HepG2 (cell line): ENCODE results near the gene SPACA4. TPM values are rescaled to one million over a fixed set of nuclear protein-coding genes. Genes with fewer than 3 reads are reported as not detected.

Source experiments
- CAMTA2 ChIP-seq: sonication (generic); formaldehyde crosslinking; IDR thresholded peaks from 2 replicates; pipeline ENCODE4 v1.4.0; 2020; ENCODE audit warnings: mild to moderate bottlenecking, missing genetic modification reagents, borderline replicate concordance
- MAF1 ChIP-seq: sonication (generic); formaldehyde crosslinking; IDR thresholded peaks from 2 replicates; pipeline ENCODE4 v1.5.0; 2020; ENCODE audit warnings: missing genetic modification reagents, borderline replicate concordance
- NONO ChIP-seq, 2 experiments: fragments of 450-650 bp in 1 of 2; sonication (generic) in 1 of 2; formaldehyde crosslinking in 1 of 2; IDR thresholded peaks in 1 of 2; conservative IDR thresholded peaks in 1 of 2; 2 replicates each; pipeline versions ENCODE4 v1.6.1 to v1.8.0; 2017 to 2022; ENCODE audit warnings: mild to moderate bottlenecking in 1 of 2, missing genetic modification reagents in 1 of 2, moderate library complexity in 1 of 2
- NRL ChIP-seq: sonication (generic); formaldehyde crosslinking; IDR thresholded peaks from 2 replicates; pipeline ENCODE4 v1.5.0; 2020; ENCODE audit warnings: missing genetic modification reagents, mild to moderate bottlenecking, moderate library complexity, borderline replicate concordance
- ZBTB20 ChIP-seq: sonication (generic); formaldehyde crosslinking; IDR thresholded peaks from 2 replicates; pipeline ENCODE4 v1.8.1; 2023; ENCODE audit warnings: missing genetic modification reagents, low read depth, mild to moderate bottlenecking, borderline replicate concordance
- ZC3H13 ChIP-seq: sonication (generic); formaldehyde crosslinking; IDR thresholded peaks from 2 replicates; pipeline ENCODE4 v1.8.1; 2023; ENCODE audit warnings: mild to moderate bottlenecking, missing genetic modification reagents, moderate library complexity
- ZFP62 ChIP-seq: sonication (generic); formaldehyde crosslinking; IDR thresholded peaks from 2 replicates; pipeline ENCODE4 v1.4.0; 2020; ENCODE audit warnings: missing genetic modification reagents
- ZNF12 ChIP-seq: sonication (generic); formaldehyde crosslinking; IDR thresholded peaks from 2 replicates; pipeline ENCODE4 v1.5.0; 2020; ENCODE audit warnings: missing genetic modification reagents
- ZNF160 ChIP-seq: sonication (generic); formaldehyde crosslinking; IDR thresholded peaks from 2 replicates; pipeline ENCODE4 v1.8.0; 2022; ENCODE audit warnings: mild to moderate bottlenecking, inconsistent platforms, missing genetic modification reagents
- ZNF337 ChIP-seq: sonication (generic); formaldehyde crosslinking; IDR thresholded peaks from 2 replicates; pipeline ENCODE4 v1.5.1; 2020; ENCODE audit warnings: missing genetic modification reagents, low read depth, mild to moderate bottlenecking, borderline replicate concordance
- ZNF382 ChIP-seq: sonication (generic); formaldehyde crosslinking; IDR thresholded peaks from 2 replicates; pipeline ENCODE4 v1.5.0; 2020; ENCODE audit warnings: missing genetic modification reagents, mild to moderate bottlenecking, borderline replicate concordance
- ZNF563 ChIP-seq: sonication (generic); formaldehyde crosslinking; IDR thresholded peaks from 2 replicates; pipeline ENCODE4 v1.8.0; 2022; ENCODE audit warnings: mild to moderate bottlenecking, moderate library complexity, missing genetic modification reagents
- ZNF737 ChIP-seq: sonication (generic); formaldehyde crosslinking; IDR thresholded peaks from 2 replicates; pipeline ENCODE4 v1.5.0; 2020; ENCODE audit warnings: missing genetic modification reagents, mild to moderate bottlenecking, borderline replicate concordance
- ZNF792 ChIP-seq: IDR thresholded peaks from 2 replicates; pipeline ENCODE4 v1.6.1; 2016
- polyA plus RNA-seq, 8 experiments: library from polyadenylated mRNA; depleted of rRNA in 3 of 8; stranded (reverse) in 7 of 8; unstranded in 1 of 8; fragments of >200 nt; fragmentation: Illumina TruSeq in 4 of 8; extraction: Trizol in 4 of 8; gene quantifications; 2 replicates each; pipeline versions ENCODE4 v1.2.1 to v1.2.3, GENCODE V29; 2011 to 2016; ENCODE audit warnings: low read depth in 4 of 8, missing spikeins in 1 of 8, mixed read lengths in 1 of 8; ENCODE audit not compliant: insufficient read depth in 1 of 8
- total RNA-seq, 5 experiments: library from RNA; depleted of rRNA; stranded (reverse); fragments of >200 nt; fragmentation: Illumina TruSeq; extraction: Trizol; gene quantifications; 2 replicates each; pipeline ENCODE4 v1.2.3, GENCODE V29; 2016; ENCODE audit warnings: low read depth in 1 of 5
- TF ChIP-seq, protein P1 (sequence below): sonication (generic); formaldehyde crosslinking; IDR thresholded peaks from 2 replicates; pipeline ENCODE4 v1.5.1; 2020; ENCODE audit warnings: mild to moderate bottlenecking, missing genetic modification reagents, borderline replicate concordance
- TF ChIP-seq, protein P2 (sequence below): IDR thresholded peaks from 2 replicates; pipeline ENCODE4 v1.6.1; 2016; ENCODE audit warnings: missing compliant biosample characterization, missing genetic modification reagents, borderline replicate concordance
- TF ChIP-seq, protein P3 (sequence below): sonication (generic); formaldehyde crosslinking; IDR thresholded peaks from 2 replicates; pipeline ENCODE4 v1.8.1; 2023; ENCODE audit warnings: missing genetic modification reagents, mild to moderate bottlenecking, borderline replicate concordance
- TF ChIP-seq, protein P4 (sequence below): IDR thresholded peaks from 2 replicates; pipeline ENCODE4 v1.6.1; 2016; ENCODE audit warnings: low read depth

The SPACA4 gene
- total and polyA plus RNA-seq, 2 of the 13 experiments (the other 11 are each of a cell fraction or from before 2014, with no cell fraction given) = not detected

DNA sequence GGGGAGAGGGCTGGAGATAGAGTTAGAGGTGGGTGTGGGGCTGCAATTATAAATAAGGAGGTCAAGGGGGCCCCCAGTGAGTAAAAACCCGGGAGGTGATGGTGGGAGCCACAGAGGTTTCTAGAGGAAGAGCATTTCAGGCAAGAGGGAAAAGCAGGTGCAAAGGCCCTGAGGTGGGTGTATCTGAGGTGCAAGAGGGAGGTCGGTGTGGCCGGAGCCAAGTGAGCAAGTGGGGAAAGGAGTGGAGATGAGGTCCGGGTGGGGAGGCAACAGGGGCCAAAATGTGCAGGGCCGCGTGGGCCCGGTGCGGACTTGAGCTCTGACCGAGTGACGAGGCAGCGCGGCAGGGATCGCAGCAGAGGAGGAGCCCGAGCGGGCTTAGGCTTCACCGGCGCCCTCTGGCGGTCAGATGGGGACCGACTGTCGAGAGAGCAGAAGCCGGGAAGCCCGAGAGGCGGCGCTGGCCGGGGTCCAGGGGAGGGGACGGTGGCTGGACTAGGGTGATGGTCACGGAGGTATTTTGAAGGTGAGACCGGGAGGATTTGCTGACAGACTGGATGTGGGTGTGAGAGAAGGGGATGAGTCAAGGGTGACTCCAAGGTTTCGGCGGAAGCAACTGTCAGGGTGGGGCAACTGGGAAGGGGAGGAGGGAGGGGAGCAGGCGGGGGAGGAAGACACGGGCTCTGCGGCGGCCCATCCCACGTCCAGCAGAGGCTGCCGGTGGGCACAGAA, 17.7 kb upstream of the SPACA4 start (continued):
- TF ChIP-seq, protein P1, sequence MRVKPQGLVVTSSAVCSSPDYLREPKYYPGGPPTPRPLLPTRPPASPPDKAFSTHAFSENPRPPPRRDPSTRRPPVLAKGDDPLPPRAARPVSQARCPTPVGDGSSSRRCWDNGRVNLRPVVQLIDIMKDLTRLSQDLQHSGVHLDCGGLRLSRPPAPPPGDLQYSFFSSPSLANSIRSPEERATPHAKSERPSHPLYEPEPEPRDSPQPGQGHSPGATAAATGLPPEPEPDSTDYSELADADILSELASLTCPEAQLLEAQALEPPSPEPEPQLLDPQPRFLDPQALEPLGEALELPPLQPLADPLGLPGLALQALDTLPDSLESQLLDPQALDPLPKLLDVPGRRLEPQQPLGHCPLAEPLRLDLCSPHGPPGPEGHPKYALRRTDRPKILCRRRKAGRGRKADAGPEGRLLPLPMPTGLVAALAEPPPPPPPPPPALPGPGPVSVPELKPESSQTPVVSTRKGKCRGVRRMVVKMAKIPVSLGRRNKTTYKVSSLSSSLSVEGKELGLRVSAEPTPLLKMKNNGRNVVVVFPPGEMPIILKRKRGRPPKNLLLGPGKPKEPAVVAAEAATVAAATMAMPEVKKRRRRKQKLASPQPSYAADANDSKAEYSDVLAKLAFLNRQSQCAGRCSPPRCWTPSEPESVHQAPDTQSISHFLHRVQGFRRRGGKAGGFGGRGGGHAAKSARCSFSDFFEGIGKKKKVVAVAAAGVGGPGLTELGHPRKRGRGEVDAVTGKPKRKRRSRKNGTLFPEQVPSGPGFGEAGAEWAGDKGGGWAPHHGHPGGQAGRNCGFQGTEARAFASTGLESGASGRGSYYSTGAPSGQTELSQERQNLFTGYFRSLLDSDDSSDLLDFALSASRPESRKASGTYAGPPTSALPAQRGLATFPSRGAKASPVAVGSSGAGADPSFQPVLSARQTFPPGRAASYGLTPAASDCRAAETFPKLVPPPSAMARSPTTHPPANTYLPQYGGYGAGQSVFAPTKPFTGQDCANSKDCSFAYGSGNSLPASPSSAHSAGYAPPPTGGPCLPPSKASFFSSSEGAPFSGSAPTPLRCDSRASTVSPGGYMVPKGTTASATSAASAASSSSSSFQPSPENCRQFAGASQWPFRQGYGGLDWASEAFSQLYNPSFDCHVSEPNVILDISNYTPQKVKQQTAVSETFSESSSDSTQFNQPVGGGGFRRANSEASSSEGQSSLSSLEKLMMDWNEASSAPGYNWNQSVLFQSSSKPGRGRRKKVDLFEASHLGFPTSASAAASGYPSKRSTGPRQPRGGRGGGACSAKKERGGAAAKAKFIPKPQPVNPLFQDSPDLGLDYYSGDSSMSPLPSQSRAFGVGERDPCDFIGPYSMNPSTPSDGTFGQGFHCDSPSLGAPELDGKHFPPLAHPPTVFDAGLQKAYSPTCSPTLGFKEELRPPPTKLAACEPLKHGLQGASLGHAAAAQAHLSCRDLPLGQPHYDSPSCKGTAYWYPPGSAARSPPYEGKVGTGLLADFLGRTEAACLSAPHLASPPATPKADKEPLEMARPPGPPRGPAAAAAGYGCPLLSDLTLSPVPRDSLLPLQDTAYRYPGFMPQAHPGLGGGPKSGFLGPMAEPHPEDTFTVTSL (CRISPR knock-in tag) = no peak
- TF ChIP-seq ZNF160 (CRISPR knock-in tag) (no peak), NONO (IDR thresholded peaks at IDR 0.05) (no peak), NONO (CRISPR knock-in tag; conservative IDR thresholded peaks at IDR 0.05) (0 out of 2 replicates have a peak, but pooled peaks have one; percentile 32), CAMTA2 (CRISPR knock-in tag) (no peak), ZNF382 (CRISPR knock-in tag) (no peak), ZNF737 (CRISPR knock-in tag) (no peak), ZNF337 (CRISPR knock-in tag) (no peak), ZBTB20 (CRISPR knock-in tag) (no peak), ZNF12 (CRISPR knock-in tag) (no peak), ZNF563 (no peak), ZNF792 (CRISPR knock-in tag) (no peak), ZC3H13 (CRISPR knock-in tag) (no peak), NRL (peak; percentile 68), MAF1 (CRISPR knock-in tag) (no peak), ZFP62 (no peak)
- TF ChIP-seq, protein P2, sequence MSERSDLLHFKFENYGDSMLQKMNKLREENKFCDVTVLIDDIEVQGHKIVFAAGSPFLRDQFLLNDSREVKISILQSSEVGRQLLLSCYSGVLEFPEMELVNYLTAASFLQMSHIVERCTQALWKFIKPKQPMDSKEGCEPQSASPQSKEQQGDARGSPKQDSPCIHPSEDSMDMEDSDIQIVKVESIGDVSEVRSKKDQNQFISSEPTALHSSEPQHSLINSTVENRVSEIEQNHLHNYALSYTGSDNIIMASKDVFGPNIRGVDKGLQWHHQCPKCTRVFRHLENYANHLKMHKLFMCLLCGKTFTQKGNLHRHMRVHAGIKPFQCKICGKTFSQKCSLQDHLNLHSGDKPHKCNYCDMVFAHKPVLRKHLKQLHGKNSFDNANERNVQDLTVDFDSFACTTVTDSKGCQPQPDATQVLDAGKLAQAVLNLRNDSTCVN (CRISPR knock-in tag) = 0 out of 2 replicates have a peak, but pooled peaks have one; percentile 21
- TF ChIP-seq, protein P3, sequence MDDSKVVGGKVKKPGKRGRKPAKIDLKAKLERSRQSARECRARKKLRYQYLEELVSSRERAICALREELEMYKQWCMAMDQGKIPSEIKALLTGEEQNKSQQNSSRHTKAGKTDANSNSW (CRISPR knock-in tag) = no peak
- TF ChIP-seq, protein P4, sequence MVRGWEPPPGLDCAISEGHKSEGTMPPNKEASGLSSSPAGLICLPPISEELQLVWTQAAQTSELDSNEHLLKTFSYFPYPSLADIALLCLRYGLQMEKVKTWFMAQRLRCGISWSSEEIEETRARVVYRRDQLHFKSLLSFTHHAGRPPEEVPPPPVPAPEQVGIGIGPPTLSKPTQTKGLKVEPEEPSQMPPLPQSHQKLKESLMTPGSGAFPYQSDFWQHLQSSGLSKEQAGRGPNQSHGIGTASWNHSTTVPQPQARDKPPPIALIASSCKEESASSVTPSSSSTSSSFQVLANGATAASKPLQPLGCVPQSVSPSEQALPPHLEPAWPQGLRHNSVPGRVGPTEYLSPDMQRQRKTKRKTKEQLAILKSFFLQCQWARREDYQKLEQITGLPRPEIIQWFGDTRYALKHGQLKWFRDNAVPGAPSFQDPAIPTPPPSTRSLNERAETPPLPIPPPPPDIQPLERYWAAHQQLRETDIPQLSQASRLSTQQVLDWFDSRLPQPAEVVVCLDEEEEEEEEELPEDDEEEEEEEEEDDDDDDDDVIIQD = no peak
